A673 (cell line): ENCODE data around the gene AGAP2.

Source experiments
- EZH2 ChIP-seq: fragments of 200-600 bp; sonication (generic); IDR thresholded peaks from 2 replicates; pipeline ENCODE4 v1.6.1; 2017; ENCODE audit warnings: borderline replicate concordance, low read depth, mild to moderate bottlenecking, mixed read lengths, antibody characterized with exemption, low read length; ENCODE audit not compliant: poor library complexity, severe bottlenecking
- TF ChIP-seq, protein P1 (sequence below): fragments of 300-800, 200-600 bp; sonication (generic); conservative IDR thresholded peaks from 2 replicates; pipeline ENCODE4 v1.5.1; 2017; ENCODE audit warnings: low read depth, mild to moderate bottlenecking, antibody characterized with exemption, low read length, moderate library complexity, mixed read lengths

DNA sequence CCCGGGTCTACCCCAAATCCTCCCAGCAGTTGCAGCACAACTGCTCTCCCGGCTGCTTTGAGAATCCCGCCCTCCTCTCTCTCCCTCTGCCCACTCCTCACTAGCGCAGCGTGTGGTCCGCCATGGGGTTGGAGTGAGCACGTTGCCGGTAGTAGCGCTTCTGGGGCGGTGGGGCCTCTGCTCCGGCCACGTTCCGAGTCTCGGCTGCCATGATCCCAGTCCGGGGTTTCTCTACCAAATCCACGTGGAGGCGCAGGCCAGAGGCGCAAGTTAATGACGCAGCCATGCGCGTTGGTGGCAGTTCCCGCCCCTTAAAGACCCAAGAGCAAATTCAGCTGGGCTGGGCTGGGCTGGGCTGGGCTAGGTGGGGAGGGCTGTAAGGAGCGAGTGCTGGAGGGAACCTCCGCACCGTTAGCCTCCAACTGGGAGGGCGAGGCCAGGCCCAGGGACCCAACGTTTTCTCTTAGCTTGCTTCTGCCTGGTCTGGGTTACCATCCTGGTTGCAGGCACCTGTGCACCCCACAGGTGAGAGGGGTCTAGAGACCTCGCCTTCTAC lies 33.4 kb upstream of the AGAP2 start, which contains the start of gene METTL1:
- TF ChIP-seq, protein P1, sequence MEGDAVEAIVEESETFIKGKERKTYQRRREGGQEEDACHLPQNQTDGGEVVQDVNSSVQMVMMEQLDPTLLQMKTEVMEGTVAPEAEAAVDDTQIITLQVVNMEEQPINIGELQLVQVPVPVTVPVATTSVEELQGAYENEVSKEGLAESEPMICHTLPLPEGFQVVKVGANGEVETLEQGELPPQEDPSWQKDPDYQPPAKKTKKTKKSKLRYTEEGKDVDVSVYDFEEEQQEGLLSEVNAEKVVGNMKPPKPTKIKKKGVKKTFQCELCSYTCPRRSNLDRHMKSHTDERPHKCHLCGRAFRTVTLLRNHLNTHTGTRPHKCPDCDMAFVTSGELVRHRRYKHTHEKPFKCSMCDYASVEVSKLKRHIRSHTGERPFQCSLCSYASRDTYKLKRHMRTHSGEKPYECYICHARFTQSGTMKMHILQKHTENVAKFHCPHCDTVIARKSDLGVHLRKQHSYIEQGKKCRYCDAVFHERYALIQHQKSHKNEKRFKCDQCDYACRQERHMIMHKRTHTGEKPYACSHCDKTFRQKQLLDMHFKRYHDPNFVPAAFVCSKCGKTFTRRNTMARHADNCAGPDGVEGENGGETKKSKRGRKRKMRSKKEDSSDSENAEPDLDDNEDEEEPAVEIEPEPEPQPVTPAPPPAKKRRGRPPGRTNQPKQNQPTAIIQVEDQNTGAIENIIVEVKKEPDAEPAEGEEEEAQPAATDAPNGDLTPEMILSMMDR = no peak
- no peak for TF ChIP-seq EZH2
